Spinal cord (tissue), 10 donors: Measurements from ENCODE around the gene ANKRD37. TPM values are rescaled to one million over a fixed set of nuclear protein-coding genes. Genes with fewer than 3 reads are reported as not detected.
A peak's percentile ranks its signal among the peaks of the same experiment; 100 is the strongest.
"Not testable (repeated sequence)": the region's sequence is repeated elsewhere in the genome, so short reads cannot be mapped to it uniquely, and the experiment has no call there.

Experiments used
- DNase-seq, 6 donors: peaks; one replicate each; pipeline versions ENCODE4 v3.0.0 to v3.0.0-alpha.2; 2013 to 2015; ENCODE audit warnings: low spot score in 6 of 6, low read depth in 4 of 6
- H3K27ac ChIP-seq: one replicate; pipeline ENCODE4 v1.5.1; 2013; ENCODE audit warnings: low read depth, low read length, control low read depth
- H3K27me3 ChIP-seq: one replicate; pipeline ENCODE4 v1.6.1; 2013; ENCODE audit warnings: low read length; ENCODE audit not compliant: control insufficient read depth, insufficient read depth
- H3K36me3 ChIP-seq: one replicate; pipeline ENCODE4 v1.6.1; 2013; ENCODE audit warnings: low read length; ENCODE audit not compliant: control insufficient read depth, insufficient read depth
- H3K4me1 ChIP-seq: one replicate; pipeline ENCODE4 v1.6.1; 2013; ENCODE audit warnings: low read length; ENCODE audit not compliant: control insufficient read depth, insufficient read depth
- H3K4me3 ChIP-seq: one replicate; pipeline ENCODE4 v1.5.1; 2013; ENCODE audit warnings: low read depth, low read length, control low read depth
- H3K9me3 ChIP-seq: one replicate; pipeline ENCODE4 v1.6.1; 2013; ENCODE audit warnings: low read length; ENCODE audit not compliant: control insufficient read depth, insufficient read depth
- WGBS: methylation state at CpG from one replicate; pipeline ENCODE4 v1.1.5; 2013; ENCODE audit warnings: missing lambda C conversion rate; ENCODE audit not compliant: insufficient coverage; 5-methylcytosine and 5-hydroxymethylcytosine counted together
- polyA plus RNA-seq, 2 donors: library from polyadenylated mRNA; unstranded; fragments of 120-200 nt; gene quantifications; one replicate each; pipeline ENCODE4 v1.2.1, GENCODE V29; 2013; ENCODE audit not compliant: insufficient read length in 2 of 2
- total RNA-seq, 2 donors: library from RNA; depleted of rRNA in 1 of 2; stranded (reverse); fragments of 120-200 nt in 1 of 2; fragments of >200 nt in 1 of 2; gene quantifications; one replicate each; pipeline versions ENCODE4 v1.2.3 to v1.2.4, GENCODE V29; 2013 to 2014
- donor health status: healthy.

Gene ANKRD37
- total and polyA plus RNA-seq, 4 donors, result 17.5 to 28.6 (median 22.8) TPM

GRCh38 chr4:185359767-185360446 lies 36.7 kb upstream of the ANKRD37 start:
- H3K4me3 ChIP-seq, result no peak overlapping the region
- no peak for DNase-seq
- no peaks in the 10 kb centered on the region for H3K27me3 ChIP-seq
- no peaks in the 10 kb centered on the region for H3K4me1 ChIP-seq
- no peaks in the 10 kb centered on the region for H3K9me3 ChIP-seq
- H3K36me3 ChIP-seq, result peaks cover 7% of the 10 kb centered on the region
- WGBS, result 90% methylated on average over 6 of the region's 8 CpGs
- H3K27ac ChIP-seq, result no peak overlapping the region

GRCh38 chr4:185361872-185362271 lies 34.8 kb upstream of the ANKRD37 start:
- WGBS, result 94% methylated on average over 3 of the region's 3 CpGs

GRCh38 chr4:185362570-185362969 lies 34.1 kb upstream of the ANKRD37 start:
- not testable (repeated sequence) for H3K27me3 ChIP-seq, H3K36me3 ChIP-seq, H3K9me3 ChIP-seq, H3K27ac ChIP-seq, DNase-seq, H3K4me3 ChIP-seq, H3K4me1 ChIP-seq
- 85% methylated on average over 2 of the region's 6 CpGs for WGBS

More at GRCh38 chr4:185361872-185362271, 34.8 kb upstream of the ANKRD37 start:
- no peaks in the 10 kb centered on the region for H3K27me3 ChIP-seq
- H3K4me3 ChIP-seq, result no peak overlapping the region
- no peaks in the 10 kb centered on the region for H3K4me1 ChIP-seq
- peaks cover 7% of the 10 kb centered on the region for H3K36me3 ChIP-seq
- H3K27ac ChIP-seq, result no peak overlapping the region
- no peak for DNase-seq
- no peaks in the 10 kb centered on the region for H3K9me3 ChIP-seq

- no CpG with 5 or more reads among the region's 3 CpGs for WGBS
- Histone ChIP-seq H3K9me3 (no peaks in the 10 kb centered on the region), H3K4me3 (no peak overlapping the region), H3K27ac (no peak overlapping the region), H3K36me3 (peaks cover 11% of the 10 kb centered on the region), H3K4me1 (no peaks in the 10 kb centered on the region), H3K27me3 (no peaks in the 10 kb centered on the region)
- no peak for DNase-seq
Observed at GRCh38 chr4:185363251-185363650, 33.4 kb upstream of the ANKRD37 start.

- Histone ChIP-seq H3K4me3 (no peak overlapping the region), H3K9me3 (no peaks in the 10 kb centered on the region)
- WGBS, result 76% methylated on average over 3 of the region's 5 CpGs
Observed at GRCh38 chr4:185364886-185365285, 31.8 kb upstream of the ANKRD37 start.

GRCh38 chr4:185369731-185370130 lies 26.9 kb upstream of the ANKRD37 start:
- no CpG with 5 or more reads among the region's 3 CpGs for WGBS
- DNase-seq, result no peak
- H3K4me3 ChIP-seq, result no peak overlapping the region

More at GRCh38 chr4:185364886-185365285, 31.8 kb upstream of the ANKRD37 start:
- H3K36me3 ChIP-seq, result peaks cover 15% of the 10 kb centered on the region
- H3K27ac ChIP-seq, result no peak overlapping the region
- H3K27me3 ChIP-seq, result no peaks in the 10 kb centered on the region
- DNase-seq, result no peak
- H3K4me1 ChIP-seq, result no peaks in the 10 kb centered on the region

GRCh38 chr4:185370268-185370949 lies 26.2 kb upstream of the ANKRD37 start:
- Histone ChIP-seq H3K4me1 (no peaks in the 10 kb centered on the region), H3K27me3 (no peaks in the 10 kb centered on the region), H3K36me3 (peaks cover 11% of the 10 kb centered on the region), H3K4me3 (no peak overlapping the region), H3K9me3 (no peaks in the 10 kb centered on the region), H3K27ac (no peak overlapping the region)
- peak in 1 of 6 donors; percentile 56 for DNase-seq
- 58% methylated on average over 9 of the region's 11 CpGs for WGBS

More at GRCh38 chr4:185369731-185370130, 26.9 kb upstream of the ANKRD37 start:
- Histone ChIP-seq H3K27ac (no peak overlapping the region), H3K36me3 (peaks cover 11% of the 10 kb centered on the region), H3K9me3 (no peaks in the 10 kb centered on the region), H3K4me1 (no peaks in the 10 kb centered on the region), H3K27me3 (no peaks in the 10 kb centered on the region)

- WGBS, result 90% methylated on average over 2 of the region's 11 CpGs
- DNase-seq, result no peak
- H3K4me1 ChIP-seq, result no peaks in the 10 kb centered on the region
Observed at GRCh38 chr4:185371702-185372101, 24.9 kb upstream of the ANKRD37 start.

GRCh38 chr4:185374027-185374426 lies 22.6 kb upstream of the ANKRD37 start:
- no peaks in the 10 kb centered on the region for H3K4me1 ChIP-seq
- H3K9me3 ChIP-seq, result no peaks in the 10 kb centered on the region
- peaks cover 3% of the 10 kb centered on the region for H3K36me3 ChIP-seq
- H3K4me3 ChIP-seq, result no peak overlapping the region
- H3K27me3 ChIP-seq, result no peaks in the 10 kb centered on the region
- no peak for DNase-seq
- H3K27ac ChIP-seq, result no peak overlapping the region
- 100% methylated on average over 3 of the region's 7 CpGs for WGBS

More at GRCh38 chr4:185371702-185372101, 24.9 kb upstream of the ANKRD37 start:
- Histone ChIP-seq H3K27me3 (no peaks in the 10 kb centered on the region), H3K36me3 (peaks cover 11% of the 10 kb centered on the region), H3K9me3 (no peaks in the 10 kb centered on the region), H3K27ac (no peak overlapping the region), H3K4me3 (no peak overlapping the region)

GRCh38 chr4:185374573-185374972 lies 22.1 kb upstream of the ANKRD37 start:
- Histone ChIP-seq H3K4me3 (no peak overlapping the region), H3K9me3 (no peaks in the 10 kb centered on the region), H3K27me3 (no peaks in the 10 kb centered on the region), H3K36me3 (peaks cover 3% of the 10 kb centered on the region), H3K4me1 (no peaks in the 10 kb centered on the region), H3K27ac (no peak overlapping the region)
- no peak for DNase-seq
- 100% methylated on average over 1 of the region's 6 CpGs for WGBS
